Fibroblast of lung (primary cell): ENCODE measurements around the gene TMPRSS2. TPM values are rescaled to one million over a fixed set of nuclear protein-coding genes. Genes with fewer than 3 reads are reported as not detected.

Experiments
- DNase-seq, 2 donors: peaks; one replicate each; pipeline versions ENCODE4 v3.0.0 to v3.0.0-alpha.2; 2010; ENCODE audit warnings: low read depth in 2 of 2
- H2AFZ ChIP-seq: 2 replicates; pipeline ENCODE4 v1.5.1; 2012; ENCODE audit warnings: low read length, control low read depth, inconsistent platforms
- H3K27ac ChIP-seq: 2 replicates; pipeline ENCODE4 v1.5.1; 2011; ENCODE audit warnings: low read length, control low read depth; ENCODE audit not compliant: insufficient read depth
- H3K27me3 ChIP-seq: 2 replicates; pipeline ENCODE4 v1.5.1; 2011; ENCODE audit warnings: mild to moderate bottlenecking, low read length; ENCODE audit not compliant: control insufficient read depth, insufficient read depth
- H3K36me3 ChIP-seq: 2 replicates; pipeline ENCODE4 v1.5.1; 2011; ENCODE audit warnings: low read length; ENCODE audit not compliant: control insufficient read depth, insufficient read depth
- H3K4me1 ChIP-seq: 2 replicates; pipeline ENCODE4 v1.5.1; 2011; ENCODE audit warnings: low read length; ENCODE audit not compliant: control insufficient read depth, insufficient read depth; ENCODE audit errors: extremely low read depth
- H3K4me2 ChIP-seq: 2 replicates; pipeline ENCODE4 v1.5.1; 2011; ENCODE audit warnings: low read length, control low read depth; ENCODE audit not compliant: insufficient read depth; ENCODE audit errors: extremely low read depth
- H3K4me3 ChIP-seq, 4 experiments: fragments of 200-600 bp in 1 of 4; sonication (generic) in 1 of 4; replicated peaks in 1 of 4; 2 replicates each; pipeline ENCODE4 v1.5.1; 2011 to 2016; ENCODE audit warnings: low read length in 4 of 4, low read depth in 3 of 4, mild to moderate bottlenecking in 3 of 4, control low read depth in 2 of 4, inconsistent platforms in 1 of 4, mixed read lengths in 1 of 4; ENCODE audit not compliant: insufficient read depth in 1 of 4; ENCODE audit errors: control extremely low read depth in 1 of 4
- H3K79me2 ChIP-seq: 2 replicates; pipeline ENCODE4 v1.5.1; 2012; ENCODE audit warnings: mild to moderate bottlenecking, low read length, inconsistent platforms; ENCODE audit not compliant: control insufficient read depth, insufficient read depth
- H3K9ac ChIP-seq: 2 replicates; pipeline ENCODE4 v1.5.1; 2011; ENCODE audit warnings: mild to moderate bottlenecking, low read length, control low read depth; ENCODE audit not compliant: insufficient read depth
- H3K9me3 ChIP-seq: 2 replicates; pipeline ENCODE4 v1.5.1; 2012; ENCODE audit warnings: low read depth, low read length; ENCODE audit not compliant: control insufficient read depth, insufficient read depth
- H4K20me1 ChIP-seq: 2 replicates; pipeline ENCODE4 v1.5.1; 2011; ENCODE audit warnings: low read length; ENCODE audit not compliant: control insufficient read depth, insufficient read depth; ENCODE audit errors: extremely low read depth
- CTCF ChIP-seq, 2 donors: IDR thresholded peaks in 1 of 2; conservative IDR thresholded peaks in 1 of 2; 1 replicate in 1 of 2; 2 replicates in 1 of 2; pipeline ENCODE4 v1.5.1; 2011 to 2012; ENCODE audit warnings: low read length in 2 of 2, control low read depth in 1 of 2, inconsistent platforms in 1 of 2, low read depth in 1 of 2, mild to moderate bottlenecking in 1 of 2
- EZH2 ChIP-seq: IDR thresholded peaks from 2 replicates; pipeline ENCODE4 v1.5.1; 2012; ENCODE audit warnings: low read length, control low read depth, mild to moderate bottlenecking; ENCODE audit errors: missing control alignments
- polyA plus RNA-seq, 2 donors: library from polyadenylated mRNA; depleted of rRNA in 1 of 2; stranded (reverse) in 1 of 2; unstranded in 1 of 2; fragments of >200 nt; gene quantifications; 2 replicates each; pipeline ENCODE4 v1.2.1, GENCODE V29; 2011 to 2012; ENCODE audit warnings: missing spikeins in 1 of 2
- total RNA-seq: library from RNA; depleted of rRNA; stranded (reverse); fragments of >200 nt; gene quantifications from 2 replicates; pipeline ENCODE4 v1.2.1, GENCODE V29; 2014

Gene TMPRSS2
- total and polyA plus RNA-seq, 2 donors (not counting 1 experiment from before 2014, with no cell fraction given), result 0.17 TPM; not detected in 1

- Histone ChIP-seq H3K79me2 (no peaks in the 10 kb centered on the region), H3K27me3 (no peaks in the 10 kb centered on the region), H3K4me3 (no peak overlapping the region), H4K20me1 (no peaks in the 10 kb centered on the region), H3K9me3 (no peaks in the 10 kb centered on the region), H2AFZ (no peak overlapping the region), H3K4me1 (no peaks in the 10 kb centered on the region), H3K27ac (no peak overlapping the region), H3K9ac (no peak overlapping the region), H3K4me2 (no peak overlapping the region), H3K36me3 (no peaks in the 10 kb centered on the region)
- TF ChIP-seq EZH2, result no peak
- TF ChIP-seq CTCF (conservative IDR thresholded peaks at IDR 0.05 in 1 of 2, IDR thresholded peaks at IDR 0.05 in 1 of 2; ENCODE audit: low read depth in 1 of 2, low read length in 2 of 2), result no peak
- DNase-seq, result no peak
Measured at GRCh38 chr21:41520560-41521442, 12.8 kb upstream of the TMPRSS2 start.

- Histone ChIP-seq H3K4me3 (no peak overlapping the region), H3K9ac (no peak overlapping the region), H2AFZ (no peak overlapping the region), H3K4me1 (no peaks in the 10 kb centered on the region), H3K4me2 (no peak overlapping the region), H4K20me1 (no peaks in the 10 kb centered on the region), H3K79me2 (no peaks in the 10 kb centered on the region), H3K27ac (no peak overlapping the region), H3K27me3 (no peaks in the 10 kb centered on the region), H3K9me3 (no peaks in the 10 kb centered on the region), H3K36me3 (no peaks in the 10 kb centered on the region)
- DNase-seq, result no peak
- TF ChIP-seq EZH2 (no peak), CTCF (conservative IDR thresholded peaks at IDR 0.05 in 1 of 2, IDR thresholded peaks at IDR 0.05 in 1 of 2; ENCODE audit: low read depth in 1 of 2, low read length in 2 of 2) (no peak)
Measured at GRCh38 chr21:41519806-41520559, 12.0 kb upstream of the TMPRSS2 start.

- Histone ChIP-seq H3K9me3 (no peaks in the 10 kb centered on the region), H3K27me3 (no peaks in the 10 kb centered on the region), H3K27ac (no peak overlapping the region), H3K4me1 (no peaks in the 10 kb centered on the region), H3K9ac (no peak overlapping the region), H3K36me3 (no peaks in the 10 kb centered on the region), H3K4me2 (no peak overlapping the region), H4K20me1 (no peaks in the 10 kb centered on the region), H2AFZ (no peak overlapping the region), H3K79me2 (no peaks in the 10 kb centered on the region), H3K4me3 (no peak overlapping the region)
- no peak for TF ChIP-seq EZH2
- TF ChIP-seq CTCF (conservative IDR thresholded peaks at IDR 0.05 in 1 of 2, IDR thresholded peaks at IDR 0.05 in 1 of 2; ENCODE audit: low read depth in 1 of 2, low read length in 2 of 2), result no peak
- no peak for DNase-seq
Measured at GRCh38 chr21:41518757-41519156, 10.8 kb upstream of the TMPRSS2 start.
